ENCODE data around the gene TAF15.

Gene TAF15

GRCh38 chr17:35894206-35894605, 84.9 kb downstream of the TAF15 start:
- H3K36me3 ChIP-seq (ENCODE audit: control insufficient read depth in 5 of 5, insufficient read depth in 5 of 5, low read length in 5 of 5): no peaks in the 10 kb centered on the region
- H3K4me3 ChIP-seq (ENCODE audit: low read depth in 1 of 5, low read length in 5 of 5): no peak overlapping the region
- peaks cover 0 to 19% (median 8%) of the 10 kb centered on the region in 5 donors for H3K4me1 ChIP-seq (ENCODE audit: control insufficient read depth in 5 of 5, insufficient read depth in 5 of 5, low read length in 5 of 5)
- H3K9me3 ChIP-seq (ENCODE audit: control insufficient read depth in 5 of 5, low read length in 5 of 5): no peaks in the 10 kb centered on the region
- H3K27ac ChIP-seq (ENCODE audit: low read depth, low read length): no peak overlapping the region
- H3K27me3 ChIP-seq (ENCODE audit: control insufficient read depth in 5 of 5, insufficient read depth in 4 of 5, low read length in 5 of 5): peaks cover 0 to 4% (median 0%) of the 10 kb centered on the region in 5 donors
- H3K9ac ChIP-seq (ENCODE audit: low read length in 5 of 5): no peak overlapping the region

- Histone ChIP-seq H3K4me3 (ENCODE audit: low read depth in 1 of 5, low read length in 5 of 5) (no peak overlapping the region), H3K27ac (ENCODE audit: low read depth, low read length) (no peak overlapping the region), H3K9me3 (ENCODE audit: control insufficient read depth in 5 of 5, low read length in 5 of 5) (no peaks in the 10 kb centered on the region), H3K27me3 (ENCODE audit: control insufficient read depth in 5 of 5, insufficient read depth in 4 of 5, low read length in 5 of 5) (peaks cover 0 to 9% (median 5%) of the 10 kb centered on the region in 5 donors), H3K36me3 (ENCODE audit: control insufficient read depth in 5 of 5, insufficient read depth in 5 of 5, low read length in 5 of 5) (no peaks in the 10 kb centered on the region), H3K9ac (ENCODE audit: low read length in 5 of 5) (no peak overlapping the region), H3K4me1 (ENCODE audit: control insufficient read depth in 5 of 5, insufficient read depth in 5 of 5, low read length in 5 of 5) (peaks cover 0 to 12% (median 8%) of the 10 kb centered on the region in 5 donors)
Measured at GRCh38 chr17:35895636-35896587, 86.6 kb downstream of the TAF15 start.

Measured in subcutaneous abdominal adipose tissue (tissue), 5 donors.